ENCODE data around the gene NEK9. TPM values are rescaled to one million over a fixed set of nuclear protein-coding genes. Genes with fewer than 3 reads are reported as not detected.

Gene NEK9
- total RNA-seq, 1 experiment from 2014 or later = 40.7 TPM

DNA sequence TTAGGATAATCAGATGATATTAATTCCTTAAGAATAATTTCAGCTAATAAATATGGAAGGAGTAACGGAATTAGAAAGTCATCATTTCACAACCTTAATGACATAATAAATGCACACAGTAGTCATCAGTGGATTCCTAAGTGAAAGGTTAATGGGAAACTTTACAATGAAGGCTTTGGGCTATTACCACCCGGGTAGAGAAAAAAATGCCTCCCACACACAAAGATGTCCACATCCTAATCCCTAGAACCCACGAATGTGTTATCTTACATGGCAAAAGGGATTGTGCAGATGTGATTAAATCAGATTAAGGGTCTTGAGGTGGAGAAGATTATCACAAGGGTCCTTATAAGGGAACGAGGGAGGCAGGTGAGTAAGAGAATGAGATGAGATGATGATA lies 43.9 kb upstream of the NEK9 start:
- no peak for ATAC-seq
- 0 out of 2 replicates have a peak, but pooled peaks cover 6% of the 10 kb centered on the region for H3K4me1 ChIP-seq (ENCODE audit: control insufficient read depth, insufficient read depth, low read length)
- in situ Hi-C loops (cut with HindIII; ENCODE audit: low pct_unique_long_range_greater_than_20kb, low sequenced_read_pairs) (no loop called here), intact Hi-C loops (cut with micrococcal nuclease; ENCODE audit: unreplicated experiment) (no loop called here)
- no peak overlapping the region for H3K27ac ChIP-seq (ENCODE audit: low read length)
- no peaks in the 10 kb centered on the region for H3K9me3 ChIP-seq (ENCODE audit: control insufficient read depth, insufficient read depth, low read depth, low read length)
- no peaks in the 10 kb centered on the region for H3K27me3 ChIP-seq (ENCODE audit: control insufficient read depth, insufficient read depth, low read length)
- TF ChIP-seq, protein P1, sequence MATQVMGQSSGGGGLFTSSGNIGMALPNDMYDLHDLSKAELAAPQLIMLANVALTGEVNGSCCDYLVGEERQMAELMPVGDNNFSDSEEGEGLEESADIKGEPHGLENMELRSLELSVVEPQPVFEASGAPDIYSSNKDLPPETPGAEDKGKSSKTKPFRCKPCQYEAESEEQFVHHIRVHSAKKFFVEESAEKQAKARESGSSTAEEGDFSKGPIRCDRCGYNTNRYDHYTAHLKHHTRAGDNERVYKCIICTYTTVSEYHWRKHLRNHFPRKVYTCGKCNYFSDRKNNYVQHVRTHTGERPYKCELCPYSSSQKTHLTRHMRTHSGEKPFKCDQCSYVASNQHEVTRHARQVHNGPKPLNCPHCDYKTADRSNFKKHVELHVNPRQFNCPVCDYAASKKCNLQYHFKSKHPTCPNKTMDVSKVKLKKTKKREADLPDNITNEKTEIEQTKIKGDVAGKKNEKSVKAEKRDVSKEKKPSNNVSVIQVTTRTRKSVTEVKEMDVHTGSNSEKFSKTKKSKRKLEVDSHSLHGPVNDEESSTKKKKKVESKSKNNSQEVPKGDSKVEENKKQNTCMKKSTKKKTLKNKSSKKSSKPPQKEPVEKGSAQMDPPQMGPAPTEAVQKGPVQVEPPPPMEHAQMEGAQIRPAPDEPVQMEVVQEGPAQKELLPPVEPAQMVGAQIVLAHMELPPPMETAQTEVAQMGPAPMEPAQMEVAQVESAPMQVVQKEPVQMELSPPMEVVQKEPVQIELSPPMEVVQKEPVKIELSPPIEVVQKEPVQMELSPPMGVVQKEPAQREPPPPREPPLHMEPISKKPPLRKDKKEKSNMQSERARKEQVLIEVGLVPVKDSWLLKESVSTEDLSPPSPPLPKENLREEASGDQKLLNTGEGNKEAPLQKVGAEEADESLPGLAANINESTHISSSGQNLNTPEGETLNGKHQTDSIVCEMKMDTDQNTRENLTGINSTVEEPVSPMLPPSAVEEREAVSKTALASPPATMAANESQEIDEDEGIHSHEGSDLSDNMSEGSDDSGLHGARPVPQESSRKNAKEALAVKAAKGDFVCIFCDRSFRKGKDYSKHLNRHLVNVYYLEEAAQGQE (IDR thresholded peaks at IDR 0.05; ENCODE audit: insufficient read depth in 1 of 2, low read depth in 2 of 2, low read length in 1 of 2) = no peak
- TF ChIP-seq SIN3A (IDR thresholded peaks at IDR 0.05; ENCODE audit: borderline replicate concordance, insufficient read depth, low read depth, low read length) (no peak), POLR2AphosphoS5 (IDR thresholded peaks at IDR 0.05; ENCODE audit: low read depth, low read length) (no peak), TCF7L2 (IDR thresholded peaks at IDR 0.05; ENCODE audit: low read depth, low read length) (no peak)
- TF ChIP-seq, protein P2, sequence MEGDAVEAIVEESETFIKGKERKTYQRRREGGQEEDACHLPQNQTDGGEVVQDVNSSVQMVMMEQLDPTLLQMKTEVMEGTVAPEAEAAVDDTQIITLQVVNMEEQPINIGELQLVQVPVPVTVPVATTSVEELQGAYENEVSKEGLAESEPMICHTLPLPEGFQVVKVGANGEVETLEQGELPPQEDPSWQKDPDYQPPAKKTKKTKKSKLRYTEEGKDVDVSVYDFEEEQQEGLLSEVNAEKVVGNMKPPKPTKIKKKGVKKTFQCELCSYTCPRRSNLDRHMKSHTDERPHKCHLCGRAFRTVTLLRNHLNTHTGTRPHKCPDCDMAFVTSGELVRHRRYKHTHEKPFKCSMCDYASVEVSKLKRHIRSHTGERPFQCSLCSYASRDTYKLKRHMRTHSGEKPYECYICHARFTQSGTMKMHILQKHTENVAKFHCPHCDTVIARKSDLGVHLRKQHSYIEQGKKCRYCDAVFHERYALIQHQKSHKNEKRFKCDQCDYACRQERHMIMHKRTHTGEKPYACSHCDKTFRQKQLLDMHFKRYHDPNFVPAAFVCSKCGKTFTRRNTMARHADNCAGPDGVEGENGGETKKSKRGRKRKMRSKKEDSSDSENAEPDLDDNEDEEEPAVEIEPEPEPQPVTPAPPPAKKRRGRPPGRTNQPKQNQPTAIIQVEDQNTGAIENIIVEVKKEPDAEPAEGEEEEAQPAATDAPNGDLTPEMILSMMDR (IDR thresholded peaks at IDR 0.05) = no peak
- H3K4me3 ChIP-seq (ENCODE audit: low read depth in 2 of 2, low read length in 2 of 2) = no peak overlapping the region
- no TSS peak for BruUV-seq (replicated peaks)
- ChIA-PET POLR2A (no interaction called here), CTCF (no interaction called here)
- no peaks in the 10 kb centered on the region for H3K36me3 ChIP-seq (ENCODE audit: control insufficient read depth, insufficient read depth, low read length)
- no peak for DNase-seq (ENCODE audit: low read depth, low spot score)

DNA sequence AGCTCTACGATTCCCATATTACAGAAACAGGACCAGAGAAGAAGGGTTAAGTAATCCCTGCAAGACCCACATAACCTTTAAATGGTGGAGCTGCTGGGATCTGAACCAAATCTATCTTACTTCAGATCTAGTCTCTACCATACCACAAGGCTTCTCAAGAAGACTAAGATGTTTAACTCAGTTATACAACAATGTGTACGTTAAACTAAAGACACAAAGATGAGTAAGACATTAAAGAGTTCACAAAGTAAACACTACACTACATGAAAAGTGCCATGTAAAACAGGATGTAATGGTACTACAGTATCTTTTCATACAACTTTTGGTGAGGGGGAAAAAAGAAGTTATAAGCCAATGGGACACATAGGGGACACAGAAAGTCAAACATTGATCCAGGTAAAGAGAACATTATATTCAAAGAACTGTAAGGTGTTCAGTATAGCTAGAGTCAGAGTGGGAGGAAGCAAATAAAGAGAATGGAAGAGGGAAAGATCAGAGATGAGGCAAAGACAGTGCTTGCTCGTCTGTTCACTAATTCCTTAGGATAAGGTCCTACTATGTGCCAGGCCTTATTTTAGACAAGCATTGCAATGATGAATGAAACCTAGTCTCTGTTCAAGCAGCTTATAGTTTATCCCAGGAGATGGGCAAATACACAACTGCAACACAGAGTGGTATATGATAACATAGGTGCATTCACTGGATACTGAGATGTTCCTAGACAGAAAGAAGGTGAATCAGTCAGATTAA lies 41.9 kb upstream of the NEK9 start:
- Histone ChIP-seq H3K4me1 (ENCODE audit: control insufficient read depth, insufficient read depth, low read length) (0 out of 2 replicates have a peak, but pooled peaks cover under 1% of the 10 kb centered on the region), H3K9me3 (ENCODE audit: control insufficient read depth, insufficient read depth, low read depth, low read length) (no peaks in the 10 kb centered on the region), H3K36me3 (ENCODE audit: control insufficient read depth, insufficient read depth, low read length) (no peaks in the 10 kb centered on the region), H3K27me3 (ENCODE audit: control insufficient read depth, insufficient read depth, low read length) (no peaks in the 10 kb centered on the region), H3K4me3 (ENCODE audit: low read depth in 2 of 2, low read length in 2 of 2) (no peak overlapping the region), H3K27ac (ENCODE audit: low read length) (no peak overlapping the region)
- intact Hi-C loops (cut with micrococcal nuclease; ENCODE audit: unreplicated experiment) = no loop called here
- ChIA-PET POLR2A (interaction anchor here (0.6 kb wide), 1 partner anchor 54 kb away, joined by 4 read pairs; no protein-coding TSS in a partner anchor), CTCF (no interaction called here)
- ATAC-seq (no peak), DNase-seq (ENCODE audit: low read depth, low spot score) (no peak)
- in situ Hi-C loops (cut with HindIII; ENCODE audit: low pct_unique_long_range_greater_than_20kb, low sequenced_read_pairs) = no loop called here
- BruUV-seq (replicated peaks) = no TSS peak
- TF ChIP-seq TCF7L2 (IDR thresholded peaks at IDR 0.05; ENCODE audit: low read depth, low read length) (no peak), SIN3A (IDR thresholded peaks at IDR 0.05; ENCODE audit: borderline replicate concordance, insufficient read depth, low read depth, low read length) (no peak), POLR2AphosphoS5 (IDR thresholded peaks at IDR 0.05; ENCODE audit: low read depth, low read length) (no peak)
- TF ChIP-seq, protein P1 (IDR thresholded peaks at IDR 0.05; ENCODE audit: insufficient read depth in 1 of 2, low read depth in 2 of 2, low read length in 1 of 2) = no peak
- TF ChIP-seq, protein P2 (IDR thresholded peaks at IDR 0.05) = no peak
